Lung microvascular endothelial cell (primary cell): Measurements from ENCODE around the gene EYA4. TPM values are rescaled to one million over a fixed set of nuclear protein-coding genes. Genes with fewer than 3 reads are reported as not detected.

Experiments used
- DNase-seq, 2 donors: peaks; one replicate each; pipeline versions ENCODE4 v3.0.0 to v3.0.0-alpha.2; 2010; ENCODE audit warnings: low read depth in 2 of 2
- total RNA-seq: library from RNA; depleted of rRNA; stranded (reverse); fragments of >200 nt; gene quantifications from 2 replicates; pipeline ENCODE4 v1.2.1, GENCODE V29; 2014

EYA4 gene
- total RNA-seq, result 0.22 and 0.40 TPM in 2 replicates

GRCh38 chr6:133241086-133241900, at the start of gene EYA4:
TSS of gene EYA4 (plus strand) at chr6:133241357. CDS start at chr6:133274781, 33,424 bp downstream.
- peak; percentile 11 to 13 for DNase-seq

- DNase-seq, result no peak
Measured at GRCh38 chr6:133193396-133193795, 47.8 kb upstream of the EYA4 start.

GRCh38 chr6:133198725-133199124, 42.4 kb upstream of the EYA4 start:
- no peak for DNase-seq

GRCh38 chr6:133201231-133201630, 39.9 kb upstream of the EYA4 start:
- DNase-seq, result no peak

- DNase-seq, result no peak
Measured at GRCh38 chr6:133202610-133203343, 38.4 kb upstream of the EYA4 start.

- no peak for DNase-seq
Measured at GRCh38 chr6:133203344-133203697, 37.8 kb upstream of the EYA4 start.

GRCh38 chr6:133205304-133205703, 35.9 kb upstream of the EYA4 start:
- no peak for DNase-seq

GRCh38 chr6:133206942-133207341, 34.2 kb upstream of the EYA4 start:
- DNase-seq, result no peak

GRCh38 chr6:133207754-133208153, 33.4 kb upstream of the EYA4 start:
- no peak for DNase-seq

GRCh38 chr6:133208183-133208755, 32.9 kb upstream of the EYA4 start:
- no peak for DNase-seq

- DNase-seq, result no peak
Measured at GRCh38 chr6:133214267-133214666, 26.9 kb upstream of the EYA4 start.

- DNase-seq, result no peak
Measured at GRCh38 chr6:133218852-133219251, 22.3 kb upstream of the EYA4 start.

- DNase-seq, result no peak
Measured at GRCh38 chr6:133223452-133224029, 17.6 kb upstream of the EYA4 start.

GRCh38 chr6:133225560-133225959, 15.6 kb upstream of the EYA4 start:
- DNase-seq, result no peak

GRCh38 chr6:133227344-133227743, 13.8 kb upstream of the EYA4 start:
- no peak for DNase-seq

- DNase-seq, result no peak
Measured at GRCh38 chr6:133230052-133230451, 11.1 kb upstream of the EYA4 start.

- DNase-seq, result no peak
Measured at GRCh38 chr6:133235221-133235620, 5.9 kb upstream of the EYA4 start.

- no peak for DNase-seq
Measured at GRCh38 chr6:133236932-133237331, 4.2 kb upstream of the EYA4 start.

GRCh38 chr6:133240511-133241085, 559 bp upstream of the EYA4 start:
- DNase-seq, result no peak

- peak; percentile 2 to 11 for DNase-seq
Measured at GRCh38 chr6:133241901-133242636, 912 bp downstream of the EYA4 start.
